Erythroblast (primary cell): ENCODE data around the gene IQGAP1.

Experiments used
- GATA1 ChIP-seq: IDR thresholded peaks from 2 replicates; pipeline ENCODE4 v1.6.1; 2011; ENCODE audit warnings: low read depth, mild to moderate bottlenecking, control low read depth, low read length, moderate library complexity
- POLR2A ChIP-seq: IDR thresholded peaks from 2 replicates; pipeline ENCODE4 v1.6.1; 2011; ENCODE audit warnings: mild to moderate bottlenecking, low read length

DNA sequence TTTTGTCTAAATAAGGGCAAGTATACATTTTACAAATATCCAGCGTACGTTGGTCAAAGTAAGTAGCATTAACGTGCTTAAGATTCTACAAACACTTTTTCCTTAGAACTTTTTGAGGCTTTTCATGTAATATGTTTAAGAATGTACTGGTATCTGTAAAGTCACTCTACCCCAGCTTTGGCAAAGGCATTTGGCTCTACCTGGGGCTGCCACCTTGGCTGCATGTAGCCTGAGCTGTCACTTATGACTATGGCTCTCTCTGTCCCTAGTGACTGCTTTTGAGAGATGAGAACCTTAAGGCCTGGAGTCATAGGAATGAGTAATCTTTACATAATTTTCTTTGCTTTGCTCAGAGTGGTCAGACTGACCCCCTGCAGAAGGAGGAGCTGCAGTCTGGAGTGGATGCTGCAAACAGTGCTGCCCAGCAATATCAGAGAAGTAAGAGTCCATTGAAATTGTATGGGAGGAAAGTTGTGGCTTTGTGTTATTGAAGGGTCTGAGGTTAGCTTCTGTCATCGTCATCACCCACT, 61.2 kb downstream of the IQGAP1 start:
- TF ChIP-seq POLR2A: no peak
- no peak for TF ChIP-seq GATA1
